ENCODE measurements around the gene MAST4. TPM values are rescaled to one million over a fixed set of nuclear protein-coding genes. Genes with fewer than 3 reads are reported as not detected.
A peak's percentile ranks its signal among the peaks of the same experiment; 100 is the strongest.

MAST4 gene
- total and polyA plus RNA-seq, 5 donors = 18.9 to 71.5 (median 52.4) TPM

- 21% methylated on average over 19 of the region's 19 CpGs for WGBS
- intact Hi-C loops (cut with DNase I) = no loop called here
These were observed 619.6 kb downstream of the MAST4 start for GRCh38 chr5:67215519-67216471.

GRCh38 chr5:67216564-67216963, 620.4 kb downstream of the MAST4 start:
- H3K4me3 ChIP-seq (ENCODE audit: low read length) = no peak overlapping the region
- ATAC-seq (no peak), DNase-seq (no peak)
- no peak overlapping the region for H3K27ac ChIP-seq (ENCODE audit: low read length)
- no peaks in the 10 kb centered on the region for H3K9me3 ChIP-seq (ENCODE audit: control insufficient read depth, low read length)
- H3K27me3 ChIP-seq (ENCODE audit: control insufficient read depth, insufficient read depth) = no peaks in the 10 kb centered on the region
- intact Hi-C loops (cut with DNase I) = no loop called here
- peaks cover 9% of the 10 kb centered on the region for H3K4me1 ChIP-seq (ENCODE audit: control insufficient read depth, insufficient read depth, low read length)
- WGBS = 95% methylated on average over 1 of the region's 1 CpG

More at GRCh38 chr5:67215519-67216471, 619.6 kb downstream of the MAST4 start:
- Histone ChIP-seq H3K4me3 (ENCODE audit: low read length) (peak overlapping the region; percentile 11), H3K27ac (ENCODE audit: low read length) (peak overlapping the region; percentile 61), H3K4me1 (ENCODE audit: control insufficient read depth, insufficient read depth, low read length) (peaks cover 9% of the 10 kb centered on the region), H3K27me3 (ENCODE audit: control insufficient read depth, insufficient read depth) (no peaks in the 10 kb centered on the region), H3K9me3 (ENCODE audit: control insufficient read depth, low read length) (no peaks in the 10 kb centered on the region)
- DNase-seq (peak; percentile 82 to 97 (median 92)), ATAC-seq (peak; percentile 94)

All from right cardiac atrium (tissue), 5 donors.